GM19043 (cell line): Measurements from ENCODE around the gene TBC1D22A.

Experiments used
- ATAC-seq: cut with Tn5 transposase; IDR thresholded peaks from one replicate; pipeline ENCODE4 v1.9.1; 2021; ENCODE audit warnings: low read depth; ENCODE audit not compliant: unreplicated experiment

Gene TBC1D22A

GRCh38 chr22:47197773-47198500 lies 435.5 kb downstream of the TBC1D22A start:
- no peak for ATAC-seq

- ATAC-seq: no peak
Observed at GRCh38 chr22:47198801-47199251, 436.4 kb downstream of the TBC1D22A start.

GRCh38 chr22:47199261-47199978 lies 437.0 kb downstream of the TBC1D22A start:
- no peak for ATAC-seq

GRCh38 chr22:47199979-47200272 lies 437.5 kb downstream of the TBC1D22A start:
- ATAC-seq: no peak

GRCh38 chr22:47200273-47201051 lies 438.0 kb downstream of the TBC1D22A start:
- ATAC-seq: no peak

- ATAC-seq: no peak
Observed at GRCh38 chr22:47201186-47201995, 438.9 kb downstream of the TBC1D22A start.

GRCh38 chr22:47201996-47202818 lies 439.8 kb downstream of the TBC1D22A start:
- ATAC-seq: no peak

GRCh38 chr22:47202819-47203553 lies 440.5 kb downstream of the TBC1D22A start:
- ATAC-seq: no peak

- ATAC-seq: no peak
Observed at GRCh38 chr22:47203554-47203991, 441.1 kb downstream of the TBC1D22A start.

- no peak for ATAC-seq
Observed at GRCh38 chr22:47204002-47204979, 441.8 kb downstream of the TBC1D22A start.

- no peak for ATAC-seq
Observed at GRCh38 chr22:47205081-47205491, 442.6 kb downstream of the TBC1D22A start.

- no peak for ATAC-seq
Observed at GRCh38 chr22:47205554-47205953, 443.1 kb downstream of the TBC1D22A start.

- no peak for ATAC-seq
Observed at GRCh38 chr22:47206164-47206563, 443.7 kb downstream of the TBC1D22A start.

- no peak for ATAC-seq
Observed at GRCh38 chr22:47206666-47207218, 444.3 kb downstream of the TBC1D22A start.

- no peak for ATAC-seq
Observed at GRCh38 chr22:47207387-47207786, 444.9 kb downstream of the TBC1D22A start.

- no peak for ATAC-seq
Observed at GRCh38 chr22:47207846-47208554, 445.6 kb downstream of the TBC1D22A start.

GRCh38 chr22:47208630-47209029 lies 446.2 kb downstream of the TBC1D22A start:
- ATAC-seq: no peak
